Adrenal gland (tissue), 5 donors: ENCODE measurements around the gene TBCK.

Source experiments
- CTCF ChIP-seq, 6 experiments: fragments of 450-650 bp in 4 of 6; fragments of 200-600 bp in 2 of 6; sonication (generic) in 1 of 6; IDR thresholded peaks; 1 replicate in 5 of 6; 2 replicates in 1 of 6; pipeline versions ENCODE4 v1.5.1 to v1.8.0; 2016 to 2021; ENCODE audit warnings: antibody characterized with exemption in 6 of 6, mild to moderate bottlenecking in 2 of 6, moderate library complexity in 1 of 6
- POLR2A ChIP-seq, 2 donors: fragments of 450-650 bp; IDR thresholded peaks; one replicate each; pipeline ENCODE4 v1.6.1; 2017; ENCODE audit warnings: antibody characterized with exemption in 2 of 2, mild to moderate bottlenecking in 2 of 2, moderate library complexity in 1 of 2
- donor health status: DM: no; HTN: no; CAD: no.

- TF ChIP-seq CTCF (IDR thresholded peaks at IDR 0.05) (no peak), POLR2A (IDR thresholded peaks at IDR 0.05) (no peak)
These were observed 9.4 kb downstream of the TBCK start for GRCh38 chr4:106306561-106306960.
